ENCODE data around the gene DCDC1.

DCDC1 gene

DNA sequence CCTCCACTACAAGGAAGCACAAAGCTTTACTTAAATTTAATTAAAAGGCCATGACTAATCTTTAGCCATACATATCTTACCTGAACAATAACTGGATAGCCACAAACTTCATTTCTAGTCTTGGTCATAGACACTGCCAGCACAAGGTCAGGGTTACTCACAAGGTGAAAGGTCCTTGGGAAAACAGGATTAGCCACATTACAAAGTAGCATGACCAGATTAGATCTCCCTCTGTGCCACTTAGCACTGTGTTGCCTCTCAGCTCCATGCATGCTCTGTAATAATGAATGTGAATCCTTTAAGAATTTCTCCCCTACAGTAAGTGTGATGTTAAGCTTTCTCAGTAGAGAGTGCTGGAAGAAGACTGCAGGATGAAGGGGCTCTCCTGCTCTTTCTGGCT lies 458.3 kb downstream of the DCDC1 start:
- no peak for DNase-seq (ENCODE audit: low read depth)
- no peak for TF ChIP-seq MYC (IDR thresholded peaks at IDR 0.05; ENCODE audit: low read depth, low read length)
- TF ChIP-seq, protein P1, sequence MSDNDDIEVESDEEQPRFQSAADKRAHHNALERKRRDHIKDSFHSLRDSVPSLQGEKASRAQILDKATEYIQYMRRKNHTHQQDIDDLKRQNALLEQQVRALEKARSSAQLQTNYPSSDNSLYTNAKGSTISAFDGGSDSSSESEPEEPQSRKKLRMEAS (IDR thresholded peaks at IDR 0.05; ENCODE audit: low read depth, low read length): no peak
- TF ChIP-seq, protein P2, sequence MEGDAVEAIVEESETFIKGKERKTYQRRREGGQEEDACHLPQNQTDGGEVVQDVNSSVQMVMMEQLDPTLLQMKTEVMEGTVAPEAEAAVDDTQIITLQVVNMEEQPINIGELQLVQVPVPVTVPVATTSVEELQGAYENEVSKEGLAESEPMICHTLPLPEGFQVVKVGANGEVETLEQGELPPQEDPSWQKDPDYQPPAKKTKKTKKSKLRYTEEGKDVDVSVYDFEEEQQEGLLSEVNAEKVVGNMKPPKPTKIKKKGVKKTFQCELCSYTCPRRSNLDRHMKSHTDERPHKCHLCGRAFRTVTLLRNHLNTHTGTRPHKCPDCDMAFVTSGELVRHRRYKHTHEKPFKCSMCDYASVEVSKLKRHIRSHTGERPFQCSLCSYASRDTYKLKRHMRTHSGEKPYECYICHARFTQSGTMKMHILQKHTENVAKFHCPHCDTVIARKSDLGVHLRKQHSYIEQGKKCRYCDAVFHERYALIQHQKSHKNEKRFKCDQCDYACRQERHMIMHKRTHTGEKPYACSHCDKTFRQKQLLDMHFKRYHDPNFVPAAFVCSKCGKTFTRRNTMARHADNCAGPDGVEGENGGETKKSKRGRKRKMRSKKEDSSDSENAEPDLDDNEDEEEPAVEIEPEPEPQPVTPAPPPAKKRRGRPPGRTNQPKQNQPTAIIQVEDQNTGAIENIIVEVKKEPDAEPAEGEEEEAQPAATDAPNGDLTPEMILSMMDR (IDR thresholded peaks at IDR 0.05; ENCODE audit: low read depth, low read length): no peak
- no peak for TF ChIP-seq POLR2A (IDR thresholded peaks at IDR 0.05; ENCODE audit: extremely low read depth, insufficient read length)
- H3K4me3 ChIP-seq (ENCODE audit: low read depth, low read length): no peak overlapping the region

GRCh38 chr11:30908857-30909256 lies 460.7 kb downstream of the DCDC1 start:
- no peak for TF ChIP-seq MYC (IDR thresholded peaks at IDR 0.05; ENCODE audit: low read depth, low read length)
- TF ChIP-seq, protein P1 (IDR thresholded peaks at IDR 0.05; ENCODE audit: low read depth, low read length): no peak
- TF ChIP-seq, protein P2 (IDR thresholded peaks at IDR 0.05; ENCODE audit: low read depth, low read length): no peak
- TF ChIP-seq POLR2A (IDR thresholded peaks at IDR 0.05; ENCODE audit: extremely low read depth, insufficient read length): no peak
- DNase-seq (ENCODE audit: low read depth): no peak
- no peak overlapping the region for H3K4me3 ChIP-seq (ENCODE audit: low read depth, low read length)

DNA sequence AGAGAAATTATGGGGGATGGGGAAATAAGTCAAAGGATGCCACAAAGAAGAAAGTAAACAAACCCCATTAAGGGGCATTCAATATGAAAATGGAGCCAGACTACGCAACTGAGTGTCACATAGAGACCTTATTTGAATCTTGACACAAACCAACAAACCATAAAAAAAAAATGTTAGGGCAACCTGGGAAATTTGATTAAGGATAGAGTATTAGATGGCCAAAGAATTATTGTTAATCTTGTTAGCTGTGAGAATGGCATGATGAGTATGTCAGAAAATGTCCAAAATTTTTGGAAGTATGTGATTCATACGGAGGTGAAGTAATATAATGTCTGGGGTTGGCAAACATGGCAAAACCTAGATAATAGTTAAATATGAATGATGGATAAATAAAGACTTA lies 461.3 kb downstream of the DCDC1 start:
- no peak overlapping the region for H3K4me3 ChIP-seq (ENCODE audit: low read depth, low read length)
- no peak for DNase-seq (ENCODE audit: low read depth)
- no peak for TF ChIP-seq MYC (IDR thresholded peaks at IDR 0.05; ENCODE audit: low read depth, low read length)
- TF ChIP-seq, protein P2 (IDR thresholded peaks at IDR 0.05; ENCODE audit: low read depth, low read length): no peak
- TF ChIP-seq, protein P1 (IDR thresholded peaks at IDR 0.05; ENCODE audit: low read depth, low read length): no peak
- no peak for TF ChIP-seq POLR2A (IDR thresholded peaks at IDR 0.05; ENCODE audit: extremely low read depth, insufficient read length)

DNA sequence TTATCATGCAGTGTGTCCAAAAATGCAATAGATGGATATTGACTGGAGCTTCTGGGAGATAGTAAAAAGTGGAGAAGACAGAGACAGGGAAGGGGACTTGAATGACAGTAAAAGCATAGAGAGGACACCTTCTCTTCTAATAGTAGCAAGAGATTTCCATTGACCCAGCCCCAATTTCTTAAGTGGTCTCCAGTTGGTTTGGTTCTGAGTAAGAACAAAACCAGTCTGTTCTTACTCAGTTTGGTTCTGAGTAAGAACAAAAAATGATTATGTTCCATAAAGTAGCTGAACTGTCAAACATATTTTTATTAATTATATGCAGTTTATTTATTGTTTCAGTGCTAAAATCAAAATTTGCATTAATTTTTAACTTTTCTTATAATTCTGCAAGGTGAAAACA lies 466.6 kb downstream of the DCDC1 start:
- no peak for DNase-seq (ENCODE audit: low read depth)
- TF ChIP-seq, protein P2 (IDR thresholded peaks at IDR 0.05; ENCODE audit: low read depth, low read length): no peak
- no peak for TF ChIP-seq MYC (IDR thresholded peaks at IDR 0.05; ENCODE audit: low read depth, low read length)
- no peak for TF ChIP-seq POLR2A (IDR thresholded peaks at IDR 0.05; ENCODE audit: extremely low read depth, insufficient read length)
- TF ChIP-seq, protein P1 (IDR thresholded peaks at IDR 0.05; ENCODE audit: low read depth, low read length): no peak
- no peak overlapping the region for H3K4me3 ChIP-seq (ENCODE audit: low read depth, low read length)

GRCh38 chr11:30895046-30895445 lies 474.5 kb downstream of the DCDC1 start:
- no peak overlapping the region for H3K4me3 ChIP-seq (ENCODE audit: low read depth, low read length)
- TF ChIP-seq MYC (IDR thresholded peaks at IDR 0.05; ENCODE audit: low read depth, low read length) (no peak), POLR2A (IDR thresholded peaks at IDR 0.05; ENCODE audit: extremely low read depth, insufficient read length) (no peak)
- TF ChIP-seq, protein P1 (IDR thresholded peaks at IDR 0.05; ENCODE audit: low read depth, low read length): no peak
- TF ChIP-seq, protein P2 (IDR thresholded peaks at IDR 0.05; ENCODE audit: low read depth, low read length): no peak
- no peak for DNase-seq (ENCODE audit: low read depth)

DNA sequence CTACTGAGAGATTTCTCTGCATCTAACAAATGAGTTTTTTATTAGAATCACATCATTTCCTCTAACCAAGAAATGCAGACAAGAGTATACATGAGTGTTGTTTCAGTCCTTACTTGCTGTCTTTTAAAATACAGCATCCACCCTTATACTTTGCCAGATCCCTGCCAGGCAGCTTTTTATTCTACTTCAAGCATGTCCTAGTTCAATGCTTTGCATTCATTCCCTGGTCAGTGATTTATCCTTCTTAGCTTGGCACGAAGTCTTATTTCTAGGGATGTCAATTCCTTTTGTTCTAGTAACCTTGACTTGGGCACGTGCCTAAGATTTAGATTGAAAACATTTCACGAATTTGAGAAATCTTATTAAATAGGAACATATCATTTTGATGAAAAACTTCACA lies 476.2 kb downstream of the DCDC1 start:
- DNase-seq (ENCODE audit: low read depth): no peak
- no peak for TF ChIP-seq POLR2A (IDR thresholded peaks at IDR 0.05; ENCODE audit: extremely low read depth, insufficient read length)
- TF ChIP-seq, protein P2 (IDR thresholded peaks at IDR 0.05; ENCODE audit: low read depth, low read length): no peak
- TF ChIP-seq, protein P1 (IDR thresholded peaks at IDR 0.05; ENCODE audit: low read depth, low read length): no peak
- TF ChIP-seq MYC (IDR thresholded peaks at IDR 0.05; ENCODE audit: low read depth, low read length): no peak
- no peak overlapping the region for H3K4me3 ChIP-seq (ENCODE audit: low read depth, low read length)
